GM19239 (cell line): Measurements from ENCODE around the gene NFATC2.

ENCODE experiments used
- DNase-seq: peaks from one replicate; pipeline ENCODE4 v3.0.0; 2011; ENCODE audit warnings: low spot score; ENCODE audit not compliant: insufficient read length
- FAIRE-seq: peaks from 2 replicates; lab custom pipeline; 2011; peaks lifted over from hg19 to GRCh38; lab: Jason Lieb, UNC

NFATC2 gene

DNA sequence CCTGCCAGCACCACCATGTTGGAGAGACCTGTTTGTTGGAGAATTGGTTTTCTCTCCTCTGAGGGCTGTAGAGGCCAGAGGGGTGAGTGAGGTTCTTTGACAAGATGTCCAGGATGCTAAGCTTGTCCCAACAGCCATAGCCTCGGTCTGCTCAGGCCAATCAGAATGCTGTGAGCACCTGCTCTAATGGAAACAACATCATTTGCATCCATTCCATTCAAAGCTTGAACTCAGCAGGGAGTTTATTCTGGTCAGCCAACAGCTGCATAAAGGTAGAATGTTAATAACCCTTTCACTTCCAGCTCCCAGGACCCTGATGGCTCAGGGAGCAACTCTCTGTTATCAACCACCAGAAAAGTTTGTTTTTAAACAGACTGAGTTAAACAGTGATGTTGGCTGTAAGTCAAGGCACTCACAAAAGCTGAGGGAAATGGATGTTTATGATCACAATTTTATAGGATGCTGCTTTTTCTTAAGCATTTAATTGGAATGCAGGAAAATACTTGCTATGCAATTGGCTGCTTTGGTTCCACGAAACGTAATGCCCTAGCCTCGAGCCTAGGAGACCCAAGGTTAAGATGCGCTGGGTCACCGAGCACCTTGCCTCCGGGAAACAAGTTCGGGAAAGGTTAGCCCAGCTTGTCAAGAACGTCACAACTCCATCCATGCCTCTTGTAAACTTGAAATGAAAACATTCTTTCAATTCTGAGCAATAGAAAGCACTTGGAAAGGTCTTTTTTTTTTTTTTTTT, 155.2 kb downstream of the NFATC2 start:
- FAIRE-seq (peak; percentile 53), DNase-seq (no peak)

DNA sequence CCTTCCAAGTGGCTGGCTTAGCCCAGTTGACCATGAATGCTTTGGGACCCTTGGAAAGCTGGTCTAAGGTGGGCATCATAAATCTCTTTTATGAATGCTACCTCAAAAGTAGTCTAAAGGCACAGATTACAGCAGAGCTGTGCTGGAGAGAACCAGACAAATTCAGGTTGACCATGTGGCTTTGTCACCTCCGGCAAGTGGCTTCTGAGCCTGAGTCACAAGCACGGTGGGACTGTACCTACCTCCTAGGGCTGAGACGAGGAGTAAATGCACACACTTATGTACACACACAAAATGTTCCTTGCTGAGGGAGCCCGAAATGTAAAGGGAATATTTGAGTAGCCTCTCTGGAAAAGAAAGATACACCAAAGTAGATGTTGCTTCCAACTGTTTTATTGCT, 155.9 kb downstream of the NFATC2 start:
- no peak for DNase-seq

DNA sequence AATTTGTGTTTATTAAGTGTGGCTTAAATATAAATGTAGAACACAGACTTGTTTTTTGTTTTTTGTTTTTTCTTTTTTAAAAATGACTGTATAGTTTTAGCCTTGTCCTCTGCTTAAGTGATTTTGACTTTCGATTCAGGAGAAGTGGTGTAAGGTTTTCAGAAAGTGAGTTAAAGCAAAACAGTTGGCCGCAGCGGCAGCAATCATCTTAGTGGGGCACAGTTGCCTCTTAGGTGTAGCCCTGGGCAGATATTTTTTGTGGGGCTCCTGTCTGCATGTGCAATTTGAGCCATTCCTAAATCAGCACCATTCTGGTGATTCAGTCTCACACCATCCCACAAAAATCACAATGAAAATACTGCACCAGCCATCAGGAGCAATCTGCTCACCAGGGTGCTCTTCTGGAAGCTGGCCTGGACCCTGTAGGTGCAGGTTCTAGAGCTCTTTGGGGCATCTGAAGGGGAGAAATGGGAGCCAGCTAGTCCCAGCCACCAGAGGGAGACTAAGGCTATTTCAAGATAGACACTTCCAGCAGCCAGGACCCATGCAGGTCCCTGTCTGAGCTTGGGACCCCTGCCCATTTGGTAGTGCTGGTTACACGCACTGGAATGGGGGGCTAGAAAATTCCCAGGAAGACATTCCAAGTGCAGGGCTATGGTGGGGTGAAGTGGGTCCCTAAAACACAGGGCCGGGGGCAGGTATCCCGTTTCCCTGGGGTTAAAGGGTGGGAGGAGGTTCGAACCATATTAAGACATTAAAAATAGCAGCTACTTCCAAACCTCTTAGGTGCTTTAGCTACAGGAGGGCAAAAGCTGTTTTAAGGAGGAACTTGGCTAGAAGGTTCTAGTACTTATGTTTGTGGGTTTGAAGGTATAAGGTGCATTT, 156.6 kb downstream of the NFATC2 start:
- DNase-seq (no peak), FAIRE-seq (no peak)

More for the DNA sequence above, 155.9 kb downstream of the NFATC2 start:
- no peak for FAIRE-seq

DNA sequence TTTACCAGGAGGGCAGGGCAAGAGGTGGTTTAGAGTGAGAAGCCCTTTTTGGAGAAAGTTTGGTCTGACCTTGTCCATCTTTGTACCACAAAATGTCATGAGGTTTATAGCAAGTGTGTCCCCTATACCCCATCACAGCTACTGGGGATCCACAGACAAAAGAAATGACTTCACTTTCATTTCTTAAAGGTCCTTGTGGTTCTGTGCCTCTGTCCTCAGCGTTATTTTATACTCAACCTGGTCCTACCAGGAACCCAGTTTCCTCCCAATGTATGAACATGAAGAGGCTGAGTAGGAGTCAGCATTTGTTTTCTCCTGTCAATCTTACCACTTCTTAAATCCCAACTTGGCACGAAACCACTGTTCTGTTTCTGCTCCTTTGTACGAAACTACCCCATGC, 157.6 kb downstream of the NFATC2 start:
- DNase-seq: no peak
- FAIRE-seq: no peak

DNA sequence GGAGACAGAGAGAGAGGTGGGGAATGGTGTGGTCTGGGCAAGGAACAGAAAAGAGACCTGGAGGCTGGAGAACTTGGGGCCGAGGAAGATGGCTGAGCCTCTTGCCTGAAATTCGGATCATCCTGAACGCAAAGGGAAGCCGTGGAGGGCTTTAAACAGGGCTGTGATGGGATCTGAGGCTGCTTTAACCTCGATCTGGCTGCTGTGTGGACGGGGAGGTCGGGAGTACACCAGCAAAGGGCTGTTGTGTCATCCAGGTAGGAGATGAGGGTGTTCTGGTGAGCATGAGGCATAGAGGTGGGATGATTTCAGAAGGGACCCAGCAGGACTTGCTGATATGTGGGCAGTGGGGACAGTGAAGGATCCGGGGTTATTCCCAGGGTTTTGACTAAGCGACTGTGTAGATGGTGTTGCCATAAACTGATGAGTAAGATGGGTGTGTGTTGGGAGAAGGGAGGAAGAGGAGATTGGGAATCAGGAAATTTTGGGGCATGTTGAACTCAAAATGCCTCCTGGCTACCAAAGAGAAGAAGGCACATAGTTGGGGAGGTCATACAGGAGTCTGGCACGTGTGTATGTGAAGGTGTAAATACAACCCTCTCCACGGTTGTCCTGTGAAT, 158.5 kb downstream of the NFATC2 start:
- FAIRE-seq: no peak
- no peak for DNase-seq

DNA sequence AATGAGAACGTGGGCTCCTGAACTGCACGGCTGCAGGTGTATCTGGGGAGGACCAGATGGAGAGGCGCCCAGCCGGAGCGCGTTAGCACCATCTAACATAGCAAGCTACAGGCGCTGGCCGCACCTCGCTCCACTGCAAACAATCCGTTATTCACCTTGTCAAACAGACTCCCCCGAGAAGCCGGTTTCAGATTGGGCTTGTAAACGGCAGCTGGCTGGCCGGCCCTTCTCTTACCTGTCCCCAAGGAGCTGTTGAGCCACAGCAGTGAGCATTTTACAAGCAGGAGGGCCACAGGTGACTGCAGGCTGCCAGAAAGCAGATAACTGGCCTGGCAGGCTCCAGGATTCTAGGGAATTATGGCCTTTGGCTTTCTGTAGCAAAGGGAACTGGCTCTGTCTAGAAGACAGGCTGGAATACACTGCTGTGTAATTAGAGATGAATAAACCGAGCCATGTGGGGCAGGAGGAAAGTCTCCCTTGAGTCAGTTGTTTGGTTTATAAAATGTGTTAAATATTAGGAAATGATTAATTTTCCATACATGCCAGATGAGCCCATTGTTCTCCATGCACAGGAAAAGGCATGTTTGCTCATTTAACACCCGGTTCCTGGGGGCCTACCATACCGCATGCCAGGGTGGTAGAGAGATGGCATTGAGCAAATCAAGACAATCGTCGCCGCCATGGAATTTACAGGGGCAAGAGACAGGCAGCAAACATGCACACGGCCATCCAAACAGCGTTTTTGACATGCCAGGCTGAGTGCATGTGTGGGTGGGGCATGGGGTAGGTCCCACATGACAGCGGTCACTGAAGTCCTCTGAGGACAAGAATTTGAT, 159.3 kb downstream of the NFATC2 start:
- DNase-seq: no peak
- no peak for FAIRE-seq

DNA sequence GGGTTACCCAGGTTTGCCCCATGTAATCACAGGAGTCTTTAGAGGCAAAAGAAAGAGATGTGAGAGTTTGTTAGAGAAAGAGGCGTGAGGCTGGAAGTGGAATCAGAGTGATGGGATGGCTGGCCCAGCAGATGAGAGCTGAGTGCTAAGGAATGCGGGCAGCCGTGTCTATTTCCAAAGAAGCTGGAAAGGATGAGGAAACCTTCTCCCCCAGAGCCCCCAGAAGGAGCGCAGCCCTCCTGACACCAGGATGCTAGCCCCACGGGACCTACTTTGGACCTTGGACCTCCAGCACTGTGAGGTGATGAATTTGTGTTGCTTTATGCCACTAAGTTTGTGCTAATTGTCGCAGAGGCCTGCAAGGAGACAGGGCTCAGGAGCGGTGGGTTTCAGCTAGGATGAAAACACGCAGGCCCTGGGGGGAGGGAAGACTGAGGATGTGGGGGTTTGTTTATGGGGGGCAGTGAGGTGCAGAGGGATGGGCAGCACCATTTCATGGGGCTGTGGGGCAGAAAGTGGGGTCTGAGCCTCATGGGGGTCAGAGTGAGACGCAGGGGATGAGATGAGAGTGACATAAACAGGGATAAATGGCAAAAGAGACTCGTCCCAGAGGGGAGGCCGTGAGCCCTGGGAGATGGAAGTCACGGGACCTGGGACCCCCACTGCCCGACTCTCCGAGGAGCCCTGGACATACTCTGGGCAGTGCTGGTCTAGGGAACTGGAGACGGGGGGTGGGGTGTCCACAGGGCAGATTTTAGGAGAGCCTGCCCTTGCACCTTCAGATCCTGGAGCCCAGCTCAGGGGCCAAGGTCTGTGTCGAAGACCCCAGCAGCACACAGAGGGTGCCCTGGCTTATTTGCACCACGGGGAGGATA, 160.2 kb downstream of the NFATC2 start:
- FAIRE-seq (no peak), DNase-seq (no peak)

DNA sequence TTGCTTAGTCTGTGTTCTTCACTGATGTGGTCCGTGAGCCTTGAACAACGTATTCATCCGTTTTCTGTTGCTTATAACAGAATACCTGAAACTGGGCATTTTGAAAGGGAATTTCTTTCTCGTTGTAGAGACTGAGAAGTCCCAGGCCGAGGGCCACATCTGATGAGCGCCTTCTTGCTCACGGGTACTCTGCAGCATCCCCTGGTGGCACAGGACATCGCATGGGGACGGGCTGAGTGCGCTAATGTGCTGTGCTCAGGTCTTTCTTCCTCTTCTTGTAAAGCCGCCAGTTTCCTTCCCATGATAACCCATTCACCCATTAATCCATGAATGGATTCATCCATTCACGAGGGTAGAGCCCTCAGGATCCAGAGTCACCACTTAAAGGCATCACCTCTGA, 161.0 kb downstream of the NFATC2 start:
- FAIRE-seq (no peak), DNase-seq (no peak)

DNA sequence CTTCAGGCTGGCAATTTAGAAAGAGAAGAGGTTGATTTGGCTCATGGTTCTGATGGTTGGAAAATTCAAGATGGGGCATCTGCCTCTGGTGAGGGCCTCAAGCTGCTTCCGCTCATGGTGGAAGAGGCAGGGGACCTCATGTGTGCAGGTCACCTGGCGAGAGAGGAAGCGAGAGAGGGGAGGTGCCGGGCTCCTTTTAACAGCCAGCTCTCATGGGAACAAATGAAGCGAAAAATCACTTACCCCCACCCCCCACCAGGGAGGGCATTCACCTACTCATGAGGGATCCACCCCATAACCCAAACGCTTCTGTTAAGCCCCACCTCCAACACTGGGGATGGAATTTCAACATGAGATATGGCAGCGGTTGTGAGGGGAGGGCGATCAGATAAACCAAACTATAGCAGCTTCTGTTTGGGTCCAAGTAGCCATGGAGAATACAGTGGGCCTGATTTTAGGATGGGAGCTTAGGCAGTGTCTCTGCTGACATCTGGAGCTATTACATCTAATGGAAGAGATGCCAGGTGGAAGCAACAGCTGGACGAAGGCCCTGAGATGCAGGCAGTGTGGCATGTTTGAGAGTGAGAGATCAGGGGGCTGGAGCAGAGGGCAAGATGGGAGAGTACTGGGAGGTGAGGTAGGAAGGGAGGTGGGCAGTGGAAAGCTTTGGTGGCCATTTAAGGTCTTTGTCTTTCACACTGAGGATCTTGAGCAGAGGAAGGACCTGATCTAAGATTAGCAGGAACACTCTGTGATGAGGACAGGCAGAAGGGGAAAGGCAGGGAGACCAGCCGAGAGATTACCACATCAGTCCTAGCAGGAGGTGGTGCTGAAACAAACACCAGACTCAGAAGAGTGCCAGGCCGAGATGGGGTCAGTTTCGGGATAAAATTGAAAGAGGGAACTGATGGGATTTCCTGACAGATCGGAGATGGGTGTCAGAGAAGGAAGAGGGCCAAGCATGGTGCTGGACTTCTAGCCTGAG, 161.8 kb downstream of the NFATC2 start:
- FAIRE-seq (peak; percentile 87), DNase-seq (no peak)

DNA sequence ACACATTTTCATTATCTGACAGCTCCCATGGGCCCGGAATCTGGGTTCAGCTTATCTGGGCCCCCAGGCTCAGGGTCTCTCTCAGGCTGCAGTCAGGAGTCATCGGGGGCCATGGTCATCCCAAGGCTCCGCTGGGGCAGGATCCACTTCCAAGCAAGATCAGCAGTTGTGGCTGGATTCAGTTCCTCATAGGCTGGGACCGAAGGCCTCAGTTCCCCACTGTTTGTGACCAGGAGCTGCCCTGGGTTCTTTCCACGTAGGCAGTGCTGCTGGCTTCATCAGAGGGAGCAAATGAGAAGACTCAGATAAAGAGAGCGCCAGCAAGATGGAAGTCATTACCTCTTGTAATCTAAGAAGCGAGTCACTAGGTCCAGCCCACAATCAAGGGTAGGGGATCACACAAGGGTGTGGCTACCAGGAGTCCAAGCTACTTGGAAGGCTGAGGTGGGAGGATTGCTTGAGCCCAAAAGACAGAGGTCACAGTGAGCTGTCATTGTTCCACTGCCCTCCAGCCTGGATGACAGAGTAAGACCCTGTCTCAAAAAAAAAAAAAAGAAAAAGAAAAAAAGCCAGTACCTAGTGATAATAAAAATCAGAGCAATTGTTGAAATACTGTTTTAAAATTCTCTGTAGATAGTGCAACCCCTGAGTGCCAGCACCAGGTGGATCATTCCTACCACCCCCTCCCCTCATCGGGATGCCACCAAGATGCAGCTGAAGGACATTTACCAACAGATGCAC, 162.7 kb downstream of the NFATC2 start:
- FAIRE-seq: no peak

DNA sequence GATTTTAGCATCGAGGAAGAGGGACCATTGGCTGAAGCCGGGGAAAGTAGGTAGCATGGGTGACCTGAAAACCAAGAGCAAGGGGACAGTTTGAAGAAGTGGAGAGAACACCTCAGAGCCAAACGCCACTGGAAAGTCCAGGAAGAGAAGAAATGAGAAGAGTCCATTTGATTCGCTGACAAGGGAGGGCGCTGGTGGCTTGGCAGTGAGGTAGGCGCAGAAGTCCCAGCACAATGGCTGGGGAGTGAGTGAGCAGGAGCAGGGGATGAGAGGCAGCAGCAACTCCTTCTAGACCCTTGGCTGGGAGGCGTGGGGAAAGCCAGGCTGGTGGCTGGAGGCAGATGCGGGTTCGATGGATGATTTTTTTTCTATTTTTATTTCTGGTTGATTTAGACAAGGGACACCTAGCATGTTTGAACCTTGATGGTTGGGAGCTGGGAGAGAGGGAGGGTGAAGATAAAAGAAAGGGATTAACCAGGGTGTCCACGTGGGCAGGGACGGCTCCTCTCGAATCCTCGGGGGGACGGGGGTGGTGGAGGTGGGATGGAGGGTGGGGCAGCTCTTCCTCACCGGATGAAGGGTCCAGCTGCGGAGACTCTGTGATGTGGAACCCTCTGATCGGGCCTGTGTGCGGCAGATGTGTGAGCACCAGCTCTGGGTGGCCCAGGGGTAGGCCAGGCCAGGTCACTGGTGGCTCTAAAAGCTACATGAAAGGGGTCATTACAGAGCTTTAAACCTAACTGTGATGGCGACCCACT, 164.2 kb downstream of the NFATC2 start:
- FAIRE-seq: no peak
- DNase-seq: no peak

More for the DNA sequence above, 162.7 kb downstream of the NFATC2 start:
- DNase-seq: no peak

DNA sequence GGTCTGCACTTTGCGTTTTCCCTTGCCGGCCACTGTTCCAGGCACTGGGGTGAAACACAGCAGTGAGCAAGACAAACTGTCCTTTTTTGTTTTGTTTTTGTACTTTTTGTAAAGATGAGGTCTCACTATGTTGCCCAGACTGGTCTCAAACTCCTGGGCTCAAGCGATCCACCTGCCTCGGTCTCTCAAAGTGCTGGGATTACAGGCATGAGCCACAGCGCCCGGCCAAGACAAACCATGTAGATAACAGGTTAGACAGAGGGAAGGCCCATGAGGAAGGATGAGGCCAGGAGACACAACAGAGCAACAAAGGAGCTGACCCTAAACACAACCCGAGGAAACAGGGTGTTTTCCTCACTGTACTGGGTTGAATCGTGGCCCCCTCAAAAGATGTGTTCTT, 165.4 kb downstream of the NFATC2 start:
- no peak for DNase-seq
- FAIRE-seq: no peak

DNA sequence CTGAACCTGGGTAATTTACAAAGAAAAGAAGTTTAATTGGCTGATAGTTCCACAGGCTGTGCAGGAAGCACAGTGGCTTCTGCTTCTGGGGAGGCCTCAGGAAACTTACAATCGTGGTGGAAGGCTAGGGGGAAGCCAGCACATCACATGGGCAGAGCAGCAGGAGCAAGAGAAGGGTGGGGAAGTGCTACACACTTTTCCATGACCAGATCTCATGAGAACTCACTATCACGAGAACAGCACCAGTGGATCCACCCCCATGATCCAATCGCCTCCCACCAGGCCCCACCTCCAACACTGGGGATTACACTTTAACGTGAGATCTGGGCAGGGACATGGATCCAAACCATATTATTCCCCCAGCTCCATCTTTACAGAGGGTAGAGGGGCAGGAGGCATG, 166.4 kb downstream of the NFATC2 start:
- DNase-seq (no peak), FAIRE-seq (no peak)

DNA sequence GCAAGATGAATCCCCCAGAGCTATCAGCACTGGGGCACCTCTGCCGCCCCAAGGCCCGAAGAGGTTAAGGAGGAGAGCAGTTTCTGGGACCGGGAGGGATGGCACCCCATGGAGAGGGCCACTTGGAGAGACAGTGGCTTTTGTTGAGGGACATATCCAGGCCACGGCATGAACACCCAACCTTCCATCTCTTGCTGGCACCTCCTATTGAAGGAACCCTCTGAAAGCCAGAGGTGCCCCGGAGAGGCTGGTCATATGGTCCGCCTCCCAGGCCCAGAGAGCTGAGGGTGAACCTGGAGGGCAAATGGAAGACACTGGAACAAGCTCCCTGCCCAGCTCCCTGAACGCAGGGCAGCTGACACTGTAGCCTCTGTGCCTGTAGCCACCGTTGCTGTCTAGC, 167.0 kb downstream of the NFATC2 start:
- no peak for FAIRE-seq
- DNase-seq: no peak

DNA sequence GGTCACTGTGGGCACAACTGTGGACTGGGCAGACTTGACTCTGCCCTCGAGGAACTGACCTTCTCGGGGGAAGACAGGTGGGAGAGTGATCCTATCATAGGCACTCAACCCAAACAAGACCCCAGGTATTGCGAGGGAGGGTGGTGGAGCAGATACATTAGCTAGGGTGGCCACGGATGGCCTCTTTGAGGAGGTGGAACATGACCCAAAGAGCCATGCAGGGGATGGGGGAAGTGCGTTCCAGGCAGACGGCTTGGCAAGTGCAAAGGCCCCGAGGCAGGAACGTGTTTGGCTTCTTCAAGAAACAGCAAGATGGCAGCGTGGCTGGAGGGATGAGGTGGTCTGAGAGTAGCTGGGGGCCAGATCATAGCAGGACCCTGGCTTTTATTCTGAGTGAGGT, 167.6 kb downstream of the NFATC2 start:
- no peak for FAIRE-seq

DNA sequence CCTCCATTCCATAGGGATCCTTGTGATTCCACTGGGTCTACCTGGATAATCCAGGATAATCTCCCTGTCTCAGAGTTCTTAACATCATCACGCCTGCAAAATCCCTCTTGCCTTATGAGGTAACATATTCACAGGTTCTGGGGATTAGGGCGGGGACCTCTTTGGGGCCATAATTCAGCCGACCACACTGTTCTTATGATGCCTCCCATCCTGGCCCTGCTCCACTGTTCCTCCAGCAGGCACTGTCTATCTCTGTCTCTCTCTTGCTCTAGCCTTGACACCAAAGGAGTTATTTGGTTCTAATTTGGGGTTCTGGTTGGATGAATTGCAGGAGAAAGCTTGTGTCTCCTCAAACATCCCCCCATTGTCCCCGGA, 168.1 kb downstream of the NFATC2 start:
- FAIRE-seq: no peak
- DNase-seq: no peak

More for the DNA sequence above, 167.6 kb downstream of the NFATC2 start:
- DNase-seq: no peak
